Activated naive CD8-positive, alpha-beta T cell treated with anti-CD3 and anti-CD28 coated beads, Interleukin-2, amount 50 U/mL, for 16 hours (primary cell): ENCODE measurements around the gene SMC1B.
A peak's percentile ranks its signal among the peaks of the same experiment; 100 is the strongest.
"Not testable (repeated sequence)": the region's sequence is repeated elsewhere in the genome, so short reads cannot be mapped to it uniquely, and the experiment has no call there.

Source experiments
- DNase-seq: peaks from one replicate; pipeline ENCODE4 v3.0.0-alpha.2; 2020; ENCODE audit warnings: low read depth, low spot score

Gene SMC1B

GRCh38 chr22:45445031-45445710, 31.8 kb upstream of the SMC1B start:
- DNase-seq: no peak

GRCh38 chr22:45444168-45444567, 30.8 kb upstream of the SMC1B start:
- no peak for DNase-seq

GRCh38 chr22:45442116-45442515, 28.7 kb upstream of the SMC1B start:
- DNase-seq: no peak

- no peak for DNase-seq
Observed at GRCh38 chr22:45441138-45441537, 27.7 kb upstream of the SMC1B start.

GRCh38 chr22:45440688-45441087, 27.3 kb upstream of the SMC1B start:
- not testable (repeated sequence) for DNase-seq

GRCh38 chr22:45438336-45438735, 24.9 kb upstream of the SMC1B start:
- no peak for DNase-seq

GRCh38 chr22:45436871-45437517, 23.6 kb upstream of the SMC1B start:
- DNase-seq: not testable (repeated sequence)

GRCh38 chr22:45435544-45436139, 22.2 kb upstream of the SMC1B start:
- DNase-seq: peak; percentile 62

- no peak for DNase-seq
Observed at GRCh38 chr22:45434981-45435380, 21.6 kb upstream of the SMC1B start.

- no peak for DNase-seq
Observed at GRCh38 chr22:45430871-45431270, 17.5 kb upstream of the SMC1B start.

- no peak for DNase-seq
Observed at GRCh38 chr22:45429981-45430775, 16.8 kb upstream of the SMC1B start.

- no peak for DNase-seq
Observed at GRCh38 chr22:45429424-45429823, 16.0 kb upstream of the SMC1B start.

- no peak for DNase-seq
Observed at GRCh38 chr22:45428391-45429385, 15.3 kb upstream of the SMC1B start.

GRCh38 chr22:45427114-45427513, 13.7 kb upstream of the SMC1B start:
- DNase-seq: no peak

GRCh38 chr22:45426387-45426786, 13.0 kb upstream of the SMC1B start:
- no peak for DNase-seq

GRCh38 chr22:45425531-45426265, 12.3 kb upstream of the SMC1B start:
- no peak for DNase-seq

GRCh38 chr22:45425101-45425500, 11.7 kb upstream of the SMC1B start:
- DNase-seq: no peak

GRCh38 chr22:45424241-45424731, 10.9 kb upstream of the SMC1B start:
- DNase-seq: no peak

- no peak for DNase-seq
Observed at GRCh38 chr22:45423524-45423923, 10.1 kb upstream of the SMC1B start.
